Epidermal melanocyte (primary cell): ENCODE results near the gene THSD8.
"Not testable (repeated sequence)": the region's sequence is repeated elsewhere in the genome, so short reads cannot be mapped to it uniquely, and the experiment has no call there.

Source experiments
- DNase-seq: peaks from one replicate; pipeline ENCODE4 v3.0.0; 2011; ENCODE audit warnings: low spot score; ENCODE audit not compliant: insufficient read length

The THSD8 gene

DNA sequence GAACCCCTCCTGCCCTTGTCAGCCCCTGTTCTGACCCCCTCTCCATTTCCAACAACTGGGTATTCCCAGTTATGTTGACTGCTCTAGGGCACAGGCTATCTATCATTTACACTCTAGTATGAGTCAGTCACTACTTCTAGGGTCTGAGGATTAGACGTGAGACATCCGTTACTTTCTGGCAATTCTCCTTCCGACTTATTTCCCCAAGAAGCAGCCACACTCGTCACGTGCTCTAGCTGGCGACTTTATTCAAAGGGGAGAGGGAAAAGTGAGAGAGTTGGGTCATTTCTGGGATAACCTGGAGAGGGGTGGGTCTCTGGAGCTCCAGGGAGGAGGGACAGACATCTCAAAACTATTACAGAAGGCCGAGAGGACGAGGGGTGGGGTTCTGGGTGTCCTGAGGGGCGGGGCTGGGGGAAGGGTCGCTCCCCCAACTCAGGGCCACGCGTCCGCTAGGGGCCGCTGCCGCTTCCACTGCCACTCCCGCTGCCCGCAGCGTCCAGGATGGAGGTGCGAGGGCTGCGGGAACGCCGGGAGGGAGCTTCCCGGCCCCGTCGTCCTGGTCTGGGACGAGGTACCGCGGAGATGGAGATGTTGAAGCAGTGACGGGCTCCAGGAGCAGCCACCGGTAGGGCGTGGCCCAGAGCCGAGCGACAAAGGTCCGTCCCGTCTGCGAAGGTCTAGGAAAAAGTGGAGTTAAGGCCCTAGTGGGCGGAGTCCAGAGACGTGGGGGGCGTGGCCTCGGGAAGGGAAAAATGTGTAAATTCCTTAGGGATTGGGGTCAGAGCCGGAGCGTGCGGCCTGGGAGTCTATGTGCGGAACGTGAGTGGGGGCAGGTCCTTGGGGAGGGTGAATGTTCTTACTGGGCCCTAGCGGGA is 23.6 kb downstream of the THSD8 start:
- DNase-seq = no peak

DNA sequence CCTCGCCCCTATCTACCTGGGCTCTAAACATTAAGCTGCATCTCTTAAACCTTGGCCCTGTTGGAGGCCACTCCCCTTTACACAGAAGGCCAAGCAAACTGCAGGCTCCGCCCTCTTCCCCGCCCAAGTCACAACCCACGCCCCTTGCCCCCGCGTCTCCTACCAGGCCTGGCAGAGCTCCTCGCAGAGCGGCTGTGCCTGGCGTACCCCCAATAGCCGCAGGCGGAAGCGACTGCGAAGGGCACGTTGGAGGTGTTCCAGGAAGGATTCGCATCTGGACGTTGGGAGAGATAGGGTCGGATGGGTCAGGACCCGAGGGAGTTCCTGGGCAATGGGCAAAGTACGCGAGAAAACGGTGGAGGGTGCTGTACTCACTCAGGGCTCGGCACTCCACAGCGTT is 26.6 kb downstream of the THSD8 start:
- DNase-seq = no peak

DNA sequence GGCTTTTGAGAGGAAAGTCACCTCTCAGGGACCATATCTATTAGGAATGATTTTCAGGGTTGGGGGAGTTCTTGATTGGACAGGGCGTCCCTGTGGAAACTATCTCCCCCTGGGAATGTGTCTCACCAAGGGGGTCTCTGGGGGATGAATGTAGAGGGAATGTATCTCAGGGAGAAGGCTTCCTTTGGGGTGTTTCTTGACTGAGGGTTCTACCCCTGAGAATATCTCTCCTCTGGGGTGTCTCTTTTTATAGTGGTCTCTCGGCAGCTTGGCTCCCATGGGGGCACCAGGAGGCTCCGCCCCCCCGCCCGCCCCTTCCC is 31.5 kb downstream of the THSD8 start:
- peak; percentile 14 for DNase-seq

DNA sequence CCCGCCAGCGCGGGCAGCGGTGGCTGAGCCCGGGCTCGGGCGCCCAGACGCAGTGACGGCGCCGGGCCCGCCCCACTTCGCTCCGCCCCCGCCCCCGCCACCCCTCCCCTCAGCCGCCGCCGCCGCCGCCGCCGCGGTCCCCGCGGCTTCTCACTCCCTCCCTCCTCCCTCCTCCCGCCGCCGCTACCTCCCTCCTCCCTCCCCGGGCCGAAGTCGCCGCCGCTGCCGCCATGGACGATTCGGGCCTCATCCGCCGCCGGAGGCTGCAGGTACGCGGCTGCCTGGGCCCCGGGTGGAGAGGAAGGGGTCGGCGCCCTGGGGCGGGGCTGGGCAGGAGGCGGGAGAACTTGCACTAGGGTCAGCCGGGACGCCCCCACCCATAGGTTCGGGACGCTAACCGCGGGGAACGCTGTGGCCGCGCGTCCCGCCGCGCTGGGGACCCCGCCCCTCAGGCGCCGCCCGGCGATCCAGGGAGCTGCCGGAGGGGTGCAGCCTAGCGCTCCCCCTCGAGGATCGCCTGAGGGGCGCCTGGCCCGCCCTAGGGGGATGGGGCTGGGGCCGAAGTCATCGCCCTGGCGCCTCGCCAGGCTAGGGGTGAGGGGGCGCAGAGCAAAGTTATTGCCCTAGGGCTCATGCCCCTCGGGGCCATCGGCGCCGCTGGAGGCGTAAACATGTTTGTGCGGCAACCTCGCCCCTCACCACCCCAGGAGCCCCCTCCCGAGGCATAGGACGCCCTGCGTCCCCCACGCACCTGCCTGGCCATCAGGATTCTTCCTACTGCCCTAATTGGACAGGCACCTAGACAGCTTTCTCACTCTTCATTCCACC is 32.1 kb downstream of the THSD8 start:
- DNase-seq = peak; percentile 17

DNA sequence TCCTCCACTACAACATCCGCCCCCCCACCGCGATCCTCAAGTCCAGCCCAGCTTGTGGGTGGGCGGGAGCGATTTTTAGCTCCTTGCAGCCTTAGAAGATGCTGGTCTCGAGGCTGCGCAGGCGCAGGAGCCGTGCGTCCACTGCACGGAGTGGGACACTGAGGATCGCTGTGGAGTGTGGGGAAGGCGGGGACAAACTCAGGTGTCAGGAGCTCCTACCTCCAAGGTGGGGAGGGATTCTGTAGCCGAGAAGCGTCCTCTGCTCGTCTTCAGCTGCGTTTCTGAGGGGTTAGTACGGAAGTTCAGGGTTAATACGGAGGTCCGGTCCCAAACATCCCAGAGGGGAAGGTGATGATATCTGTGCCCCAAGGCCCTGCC is 32.7 kb downstream of the THSD8 start, which contains the start of gene RTBDN:
RTBDN (minus strand) TSS at position 14 of the 378 bp plus-strand sequence. CDS start 4,600 bp downstream, outside the sequence.
- no peak for DNase-seq

DNA sequence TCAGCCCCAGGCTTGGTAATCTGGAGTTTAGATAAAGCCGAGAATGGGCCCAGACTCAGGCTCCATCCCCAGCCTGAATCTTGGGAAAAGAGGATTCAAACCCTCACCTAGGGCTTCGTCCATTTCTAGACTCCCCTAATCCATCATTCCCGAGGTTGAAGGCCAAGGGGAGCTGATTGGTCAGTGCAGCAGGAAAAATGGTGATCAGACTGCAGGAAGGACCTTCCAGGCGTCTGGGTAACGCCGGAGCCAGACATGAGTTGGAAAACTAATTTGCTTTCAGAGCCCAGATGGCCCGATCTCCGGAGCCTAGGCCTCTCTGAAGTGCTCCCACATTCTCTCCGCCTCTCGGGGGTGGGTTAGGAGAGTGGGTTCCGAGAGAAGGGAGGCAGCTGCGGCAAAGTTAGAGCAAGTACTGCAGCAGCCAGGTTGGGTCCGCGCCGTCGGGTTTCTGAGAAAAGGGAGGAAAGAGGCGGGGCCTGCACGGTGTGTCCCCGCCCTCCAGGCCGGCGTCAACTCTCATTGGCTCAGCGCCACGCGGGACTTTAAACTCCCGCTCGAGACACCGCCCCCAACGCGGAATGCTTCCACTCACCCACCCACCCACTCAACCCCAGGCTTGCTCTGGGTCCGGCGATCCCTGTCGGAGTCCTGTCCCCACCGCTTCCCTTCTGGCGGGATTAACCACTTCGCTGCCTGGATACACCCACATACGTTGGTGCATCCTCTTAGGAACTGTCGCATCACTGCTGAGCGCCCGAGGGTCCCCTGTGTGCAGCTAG is 33.3 kb downstream of the THSD8 start:
- peak; percentile 20 for DNase-seq

DNA sequence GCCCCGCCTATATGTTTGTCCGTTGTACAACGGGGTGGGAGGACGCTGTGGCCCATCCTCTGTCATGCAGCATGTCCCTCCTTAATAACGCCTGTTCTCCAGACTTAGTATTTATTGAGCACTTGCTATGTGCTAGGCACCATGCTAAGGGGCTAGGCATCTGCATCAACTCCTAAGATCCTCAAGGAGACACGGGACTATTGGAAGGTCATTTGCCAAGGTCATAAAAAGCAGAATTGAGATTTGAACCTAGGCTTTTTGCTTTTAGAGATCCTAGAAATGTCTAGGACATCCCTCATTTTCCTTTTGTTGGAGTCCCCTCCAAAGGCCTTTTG is 34.6 kb downstream of the THSD8 start:
- DNase-seq = no peak

DNA sequence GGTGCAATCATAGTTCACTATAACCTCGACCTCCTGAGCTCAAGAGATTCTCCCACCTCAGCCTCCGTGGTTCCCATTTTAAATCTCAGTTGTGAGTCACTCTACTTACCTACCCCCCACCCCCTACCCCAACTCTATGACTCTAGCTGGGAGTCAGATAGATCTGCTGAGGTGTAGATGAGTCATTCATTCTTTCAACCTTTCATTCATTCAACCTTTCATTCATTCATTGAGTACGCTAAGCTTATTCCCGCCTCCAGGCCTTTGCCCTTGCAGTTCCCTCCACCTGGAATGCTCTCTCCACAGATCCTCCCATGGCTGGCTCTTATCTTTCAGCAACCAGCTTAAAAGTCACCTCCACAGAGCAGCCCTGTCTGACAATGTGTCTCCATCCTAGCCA is 35.4 kb downstream of the THSD8 start:
- DNase-seq = no peak

DNA sequence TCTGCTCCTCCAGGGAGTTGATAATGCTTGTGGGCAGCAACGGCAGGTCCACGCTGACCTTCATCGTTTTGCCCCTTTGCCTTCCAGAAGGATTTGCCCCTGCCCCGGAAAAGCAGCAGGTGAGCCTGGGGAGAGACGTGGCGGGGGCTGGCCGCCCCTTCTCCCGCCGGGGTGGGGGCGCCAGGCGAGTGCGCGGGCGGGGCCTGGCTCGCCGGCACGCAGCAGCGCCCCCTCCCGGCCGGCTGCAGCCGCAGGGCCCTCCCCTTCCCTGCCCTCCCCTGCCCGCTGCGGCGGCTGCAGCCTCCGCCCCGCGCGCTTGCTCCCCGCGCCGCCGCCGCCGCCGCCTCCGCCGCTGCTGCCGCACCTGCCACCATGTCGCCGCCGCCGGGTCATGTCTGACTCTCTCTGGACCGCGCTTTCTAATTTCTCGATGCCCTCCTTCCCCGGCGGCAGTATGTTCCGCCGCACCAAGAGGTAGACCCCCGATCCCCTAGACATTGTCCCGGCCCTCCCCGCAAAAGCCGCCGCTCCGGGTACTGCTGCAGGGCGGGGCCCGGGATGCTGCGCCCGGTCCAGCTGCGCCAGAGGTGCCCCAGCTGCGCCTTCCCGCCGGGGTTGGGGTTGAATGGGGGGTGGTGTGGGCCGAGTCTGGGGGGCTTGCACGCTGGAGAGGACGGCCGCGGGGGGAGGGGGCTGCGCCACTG is 36.5 kb downstream of the THSD8 start, which contains the start of gene MAST1:
MAST1 (plus strand) TSS at position 334 of the 704 bp plus-strand sequence; CDS start at position 392, 58 bp downstream.
- peak; percentile 12 for DNase-seq

DNA sequence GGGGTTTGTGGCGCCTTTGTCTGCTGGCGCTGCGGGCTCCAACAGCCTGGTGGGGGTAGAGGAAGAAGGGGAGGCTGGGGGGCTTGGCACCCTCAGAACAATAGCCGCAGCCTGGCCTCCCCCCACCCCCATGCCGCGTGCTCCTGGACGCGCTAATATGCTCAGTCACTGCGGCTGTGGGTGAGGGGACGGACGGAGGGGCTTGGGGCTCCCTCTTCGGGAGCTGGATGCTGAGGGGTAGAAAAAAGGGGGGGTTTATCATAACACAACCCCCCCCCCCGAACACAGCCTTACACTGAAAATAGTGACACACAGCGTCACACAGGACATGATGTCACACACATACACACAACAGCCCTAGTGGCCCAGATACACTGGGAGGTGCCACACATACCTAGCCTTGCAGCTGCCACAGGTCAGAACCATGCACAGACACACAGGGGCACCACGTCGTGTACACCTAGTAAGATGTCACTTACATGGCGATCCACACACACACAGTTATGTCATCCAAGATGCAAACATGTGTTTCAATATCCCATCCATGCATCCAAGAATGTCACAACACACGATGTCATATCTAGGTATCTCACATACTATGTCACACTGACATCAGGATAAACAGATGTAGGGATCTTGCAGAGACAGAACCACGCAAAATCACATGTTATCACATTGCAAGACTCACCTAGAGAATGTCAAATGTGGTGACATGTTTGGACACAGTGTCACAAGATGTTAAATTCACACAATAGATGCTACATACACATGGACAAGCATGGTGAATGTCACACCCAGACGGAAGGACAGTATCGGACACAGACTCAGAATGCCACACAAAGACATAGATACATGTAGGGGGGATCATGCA is 37.3 kb downstream of the THSD8 start:
- no peak for DNase-seq

DNA sequence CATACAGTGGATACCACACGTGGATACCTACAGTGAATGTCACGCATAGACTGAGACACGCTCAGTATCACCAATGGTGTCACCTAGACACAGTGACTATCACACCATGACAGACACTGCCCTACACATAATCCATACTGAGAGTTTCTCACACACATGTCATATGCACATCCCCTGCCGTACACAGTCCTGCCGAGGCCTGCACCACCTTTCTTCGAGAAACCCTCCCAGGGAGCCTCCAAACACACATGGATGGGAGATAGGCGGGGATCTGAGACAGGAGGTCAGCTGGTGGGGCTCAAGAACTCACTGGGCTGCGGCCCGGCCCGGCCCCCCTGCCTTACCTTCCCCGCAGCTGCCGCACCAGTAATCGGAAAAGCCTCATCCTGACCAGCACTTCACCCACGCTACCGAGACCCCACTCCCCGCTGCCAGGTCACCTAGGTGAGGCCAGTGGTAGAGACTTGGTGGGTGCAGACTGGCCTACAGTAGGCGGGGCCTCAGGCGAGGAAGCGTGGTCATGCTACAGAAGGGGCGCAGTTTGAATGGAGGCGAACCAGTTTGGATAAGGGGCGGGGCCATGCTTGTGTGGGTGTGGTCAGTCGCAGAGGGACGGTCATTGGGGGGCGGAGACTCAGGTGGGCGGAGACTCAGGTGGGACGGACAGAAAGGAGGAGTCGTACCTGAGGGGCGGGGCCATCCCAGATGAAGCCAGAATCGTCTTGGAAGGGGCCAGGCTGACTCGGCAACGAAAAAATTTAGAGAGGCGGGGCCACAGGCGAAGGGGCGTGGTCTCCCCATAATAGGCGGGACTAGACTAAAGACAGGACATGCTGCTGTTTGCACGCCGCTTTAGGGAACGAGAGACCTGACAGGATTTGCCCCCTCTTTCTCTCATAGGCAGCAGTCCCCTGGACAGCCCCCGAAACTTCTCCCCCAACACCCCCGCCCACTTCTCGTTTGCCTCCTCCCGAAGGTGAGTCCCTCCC is 38.5 kb downstream of the THSD8 start:
- DNase-seq = no peak

DNA sequence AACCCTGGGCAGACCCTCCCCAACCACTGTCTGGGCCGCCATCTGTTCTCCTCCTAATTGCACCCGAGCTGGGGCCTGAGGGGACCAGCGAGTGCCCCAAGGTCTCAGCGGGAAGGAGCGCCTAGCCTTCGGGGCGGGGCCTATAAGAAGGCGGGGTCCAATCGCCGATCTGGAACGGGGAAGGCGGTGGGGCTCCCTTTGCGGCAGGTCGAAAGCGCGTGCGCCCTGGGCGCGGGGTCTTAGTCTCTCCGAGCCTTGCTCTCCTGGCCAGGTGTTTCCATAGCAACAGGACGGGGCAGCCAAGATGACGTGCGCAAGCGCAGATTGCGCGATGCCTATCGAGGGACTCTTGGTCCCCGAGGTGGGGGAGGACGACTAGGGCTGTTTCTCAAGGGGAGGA is 39.2 kb downstream of the THSD8 start:
- DNase-seq = no peak

DNA sequence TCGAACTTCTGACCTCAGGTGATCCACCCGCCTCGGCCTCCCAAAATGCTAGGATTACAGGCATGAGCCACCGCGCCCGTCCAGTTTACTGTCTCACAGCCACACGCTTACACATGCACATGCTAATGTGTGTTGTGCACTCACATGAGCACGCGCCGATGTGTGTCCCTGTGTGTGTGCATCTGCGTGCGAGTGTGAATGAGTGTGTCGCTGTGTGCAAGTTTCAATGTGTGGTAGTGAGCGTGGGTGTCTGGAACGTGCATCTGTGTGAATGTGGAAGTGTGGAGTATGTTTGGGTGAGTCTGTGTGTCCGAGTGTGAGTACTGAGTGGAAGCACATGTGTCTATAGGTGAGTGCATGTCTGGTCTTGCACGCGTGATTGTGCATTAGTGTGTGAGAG is 40.6 kb downstream of the THSD8 start:
- no peak for DNase-seq

DNA sequence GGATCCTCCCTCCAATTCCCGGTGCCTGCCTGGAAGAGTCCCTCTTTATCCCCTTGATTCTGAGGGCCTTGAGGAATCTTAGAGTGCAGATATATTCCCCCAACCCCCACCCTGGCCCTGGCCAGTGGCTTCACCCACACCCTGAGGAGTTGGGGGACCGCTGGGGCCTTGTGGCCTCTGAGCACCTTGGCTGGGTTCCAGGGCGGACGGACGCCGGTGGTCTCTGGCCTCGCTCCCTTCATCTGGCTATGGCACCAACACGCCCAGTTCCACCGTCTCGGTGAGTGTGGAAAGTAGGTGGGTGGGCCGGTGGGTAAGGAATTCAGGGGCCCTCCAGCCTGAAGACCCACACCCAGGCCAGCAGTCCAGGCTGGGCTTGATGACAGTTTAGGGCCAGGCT is 41.5 kb downstream of the THSD8 start:
- no peak for DNase-seq

DNA sequence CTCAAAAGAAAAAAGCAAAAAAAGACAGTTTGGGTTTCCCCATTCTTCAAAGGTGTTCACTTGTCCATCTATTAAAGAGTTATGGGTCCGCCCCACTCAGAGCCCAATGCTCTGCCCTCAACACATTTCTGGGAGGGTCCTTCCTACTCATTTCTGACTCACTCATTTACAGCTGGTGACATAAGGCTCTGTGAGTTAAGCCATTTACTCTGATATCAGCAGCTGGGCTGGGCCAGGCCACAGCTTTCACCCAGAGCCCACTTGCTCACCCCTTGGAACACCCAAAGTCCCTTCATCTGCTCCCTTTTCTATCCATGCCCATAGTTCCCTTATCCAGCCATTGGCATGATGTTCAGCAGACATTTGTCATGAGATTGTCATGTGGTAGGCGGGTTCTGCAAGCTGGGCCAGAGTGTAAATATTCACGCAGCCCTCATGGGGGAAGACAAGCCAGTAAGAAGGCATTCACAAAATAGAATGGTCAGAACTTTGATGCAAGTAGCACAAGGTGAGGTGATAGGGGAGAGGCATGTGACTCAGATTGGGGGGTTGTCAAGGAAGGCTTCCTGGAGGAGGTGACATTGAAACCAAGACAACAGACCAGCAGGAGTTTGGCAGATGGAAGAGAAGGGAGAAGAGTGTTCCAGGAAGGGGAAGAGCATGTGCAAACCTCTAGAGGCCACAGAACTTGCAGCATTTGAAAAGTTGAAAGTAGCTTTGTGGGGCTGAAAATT is 42.3 kb downstream of the THSD8 start:
- no peak for DNase-seq

DNA sequence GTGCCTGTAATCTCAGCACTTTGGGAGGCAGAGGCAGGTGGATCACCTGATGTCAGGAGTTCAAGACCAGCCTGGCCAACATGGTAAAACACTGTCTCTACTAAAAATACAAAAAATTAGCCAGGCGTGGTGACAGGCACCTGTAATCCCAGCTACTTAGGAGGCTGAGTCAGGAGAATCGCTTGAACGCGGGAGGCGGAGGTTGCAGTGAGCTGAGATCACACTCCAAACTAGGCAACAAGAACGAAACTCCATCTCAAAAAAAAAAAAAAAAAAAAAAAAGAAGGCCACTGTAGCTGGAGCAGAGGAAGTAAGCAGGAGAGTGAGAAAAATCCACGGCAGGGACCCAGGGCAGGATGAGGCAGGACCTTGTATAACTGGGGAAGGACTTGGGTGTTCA is 44.7 kb downstream of the THSD8 start:
- DNase-seq = not testable (repeated sequence)

DNA sequence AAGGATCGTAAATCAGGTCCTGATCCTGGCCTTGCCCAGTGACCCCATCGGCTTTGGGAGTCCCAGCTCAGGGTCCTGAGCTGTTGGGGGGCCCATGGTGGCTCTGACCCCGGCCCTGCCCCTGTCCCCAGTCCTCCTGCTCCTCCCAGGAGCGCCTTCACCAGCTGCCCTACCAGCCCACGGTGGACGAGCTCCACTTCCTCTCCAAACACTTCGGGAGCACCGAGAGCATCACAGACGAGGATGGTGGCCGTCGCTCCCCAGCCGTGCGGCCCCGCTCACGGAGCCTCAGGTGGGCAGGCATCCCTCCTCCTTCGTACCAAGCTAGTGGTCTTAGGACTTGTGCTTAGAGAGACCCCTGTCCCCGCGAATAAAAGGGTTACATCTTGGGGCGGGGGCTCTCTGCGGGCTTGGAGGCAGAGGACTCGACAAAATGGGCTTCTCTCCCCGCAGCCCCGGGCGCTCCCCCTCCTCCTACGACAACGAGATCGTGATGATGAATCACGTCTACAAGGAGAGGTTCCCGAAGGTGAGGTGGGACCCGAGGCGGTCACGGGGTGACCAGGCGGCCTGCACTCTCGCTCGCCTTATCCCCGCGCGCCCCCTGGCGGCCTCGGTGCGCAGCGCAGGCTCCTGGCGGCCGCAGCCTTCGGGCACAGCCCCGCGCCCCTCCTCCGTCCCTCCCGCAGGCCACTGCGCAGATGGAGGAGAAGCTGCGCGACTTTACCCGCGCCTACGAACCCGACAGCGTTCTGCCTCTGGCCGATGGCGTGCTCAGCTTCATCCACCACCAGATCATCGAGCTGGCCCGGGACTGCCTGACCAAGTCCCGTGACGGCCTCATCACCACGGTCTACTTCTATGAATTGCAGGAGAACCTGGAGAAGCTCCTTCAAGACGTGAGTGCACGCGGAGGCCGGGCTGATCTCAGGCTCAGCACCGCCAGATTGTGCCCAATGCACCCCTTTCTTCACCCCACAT is 45.6 kb downstream of the THSD8 start:
- DNase-seq = peak; percentile 77
